Left lung (tissue), 10 donors: ENCODE data around the gene ATF4. TPM values are rescaled to one million over a fixed set of nuclear protein-coding genes. Genes with fewer than 3 reads are reported as not detected.

ENCODE experiments used
- ATAC-seq: fragments of 200-7000 bp; cut with Tn5 transposase; one replicate; pipeline ENCODE4 v1.9.1; 2020; ENCODE audit warnings: moderate library complexity
- DNase-seq, 4 donors: peaks; one replicate each; pipeline ENCODE4 v3.0.0-alpha.2; 2013 to 2020
- H3K27ac ChIP-seq, 2 donors: fragments of 200-600 bp; sonication (generic) in 1 of 2; one replicate each; pipeline versions ENCODE4 v1.5.0 to v1.8.0; 2020 to 2021
- H3K27me3 ChIP-seq, 2 donors: fragments of 200-600 bp; sonication (generic) in 1 of 2; one replicate each; pipeline versions ENCODE4 v1.5.0 to v1.8.0; 2020 to 2021
- H3K36me3 ChIP-seq, 2 donors: fragments of 200-600 bp; sonication (generic) in 1 of 2; one replicate each; pipeline versions ENCODE4 v1.5.0 to v1.8.0; 2020 to 2021
- H3K4me1 ChIP-seq, 2 donors: fragments of 200-600 bp; one replicate each; pipeline ENCODE4 v1.8.0; 2021
- H3K4me3 ChIP-seq, 2 donors: fragments of 200-600 bp; sonication (generic) in 1 of 2; one replicate each; pipeline versions ENCODE4 v1.5.0 to v1.8.0; 2020 to 2021; ENCODE audit warnings: mild to moderate bottlenecking in 1 of 2
- H3K9me3 ChIP-seq, 2 donors: fragments of 200-600 bp; sonication (generic) in 1 of 2; one replicate each; pipeline versions ENCODE4 v1.5.0 to v1.8.0; 2020 to 2021
- CTCF ChIP-seq, 2 donors: fragments of 200-600 bp; sonication (generic) in 1 of 2; IDR thresholded peaks; one replicate each; pipeline versions ENCODE4 v1.5.0 to v1.8.0; 2021; ENCODE audit warnings: antibody characterized with exemption in 2 of 2
- intact Hi-C, 2 donors: fragments of 100-400 bp; cut with DNase I; formaldehyde crosslinking; loops; one replicate each; pipeline versions ENCODE4 v1.11.2 to v1.14.2; 2022
- polyA plus RNA-seq, 6 donors: library from polyadenylated mRNA; unstranded; fragments of 120-200 nt; gene quantifications; one replicate each; pipeline ENCODE4 v1.2.1, GENCODE V29; 2013; ENCODE audit not compliant: insufficient read length in 6 of 6
- total RNA-seq, 2 donors: library from RNA; stranded (reverse); fragmentation: NEBNext Ultra II Directional; extraction: Animal tissue kit (Norgen Biotek cat#: 25700); gene quantifications; one replicate each; pipeline ENCODE4 v1.2.1, GENCODE V29; 2021
- donor health status: DM: no; HTN: yes; CAD: no.
- donor health status: DM: no; HTN: no; CAD: no.

Gene ATF4
- total and polyA plus RNA-seq, 8 donors, result 204 to 349 (median 309) TPM

- DNase-seq, result no peak
- H3K27ac ChIP-seq, result no peak overlapping the region
- no peak overlapping the region for H3K4me3 ChIP-seq
- H3K4me1 ChIP-seq, result peaks cover 10 to 42% of the 10 kb centered on the region in 2 donors
- no peak for TF ChIP-seq CTCF (IDR thresholded peaks at IDR 0.05)
- H3K27me3 ChIP-seq, result peaks cover 0 to 11% of the 10 kb centered on the region in 2 donors
- ATAC-seq, result no peak
- H3K9me3 ChIP-seq, result no peaks in the 10 kb centered on the region
- no peaks in the 10 kb centered on the region for H3K36me3 ChIP-seq
- intact Hi-C loops, result no loop called here
These were observed 46.5 kb upstream of the ATF4 start for GRCh38 chr22:39473851-39474250.

GRCh38 chr22:39474351-39475111, 45.8 kb upstream of the ATF4 start:
- intact Hi-C loops, result no loop called here
- TF ChIP-seq CTCF (IDR thresholded peaks at IDR 0.05), result no peak
- Histone ChIP-seq H3K9me3 (no peaks in the 10 kb centered on the region), H3K4me3 (no peak overlapping the region), H3K27me3 (peaks cover 0 to 4% of the 10 kb centered on the region in 2 donors), H3K36me3 (no peaks in the 10 kb centered on the region), H3K4me1 (peaks cover 10 to 35% of the 10 kb centered on the region in 2 donors), H3K27ac (no peak overlapping the region)
- no peak for DNase-seq
- no peak for ATAC-seq

- ATAC-seq (no peak), DNase-seq (no peak)
- Histone ChIP-seq H3K27ac (no peak overlapping the region), H3K27me3 (no peaks in the 10 kb centered on the region), H3K4me1 (peaks cover 10 to 28% of the 10 kb centered on the region in 2 donors), H3K9me3 (no peaks in the 10 kb centered on the region), H3K4me3 (no peak overlapping the region), H3K36me3 (no peaks in the 10 kb centered on the region)
- intact Hi-C loops, result no loop called here
- no peak for TF ChIP-seq CTCF (IDR thresholded peaks at IDR 0.05)
These were observed 45.0 kb upstream of the ATF4 start for GRCh38 chr22:39475337-39475736.

- no peak overlapping the region for H3K4me3 ChIP-seq
- no peak for TF ChIP-seq CTCF (IDR thresholded peaks at IDR 0.05)
- no peaks in the 10 kb centered on the region for H3K9me3 ChIP-seq
- peaks cover 10 to 23% of the 10 kb centered on the region in 2 donors for H3K4me1 ChIP-seq
- no peaks in the 10 kb centered on the region for H3K27me3 ChIP-seq
- intact Hi-C loops, result no loop called here
- H3K36me3 ChIP-seq, result no peaks in the 10 kb centered on the region
- ATAC-seq (no peak), DNase-seq (no peak)
- H3K27ac ChIP-seq, result no peak overlapping the region
These were observed 44.5 kb upstream of the ATF4 start for GRCh38 chr22:39475902-39476301.

- no peak overlapping the region for H3K4me3 ChIP-seq
- H3K4me1 ChIP-seq, result peaks cover 7 to 15% of the 10 kb centered on the region in 2 donors
- intact Hi-C loops, result no loop called here
- TF ChIP-seq CTCF (IDR thresholded peaks at IDR 0.05), result no peak
- H3K27me3 ChIP-seq, result no peaks in the 10 kb centered on the region
- no peaks in the 10 kb centered on the region for H3K9me3 ChIP-seq
- ATAC-seq, result no peak
- no peaks in the 10 kb centered on the region for H3K36me3 ChIP-seq
- no peak for DNase-seq
- H3K27ac ChIP-seq, result no peak overlapping the region
These were observed 43.7 kb upstream of the ATF4 start for GRCh38 chr22:39476664-39477063.
